LoVo (cell line): ENCODE measurements around the gene WLS.
"Not testable (repeated sequence)": the region's sequence is repeated elsewhere in the genome, so short reads cannot be mapped to it uniquely, and the experiment has no call there.

Source experiments
- DNase-seq: peaks from one replicate; pipeline ENCODE4 v3.0.0-alpha.2; 2016; ENCODE audit warnings: low spot score

WLS gene

GRCh38 chr1:68164918-68165317 is 67.4 kb downstream of the WLS start:
- no peak for DNase-seq

- DNase-seq = no peak
Measured at GRCh38 chr1:68163220-68163619, 69.1 kb downstream of the WLS start.

GRCh38 chr1:68162761-68163160 is 69.6 kb downstream of the WLS start:
- DNase-seq = no peak

- DNase-seq = not testable (repeated sequence)
Measured at GRCh38 chr1:68161672-68162071, 70.7 kb downstream of the WLS start.

- not testable (repeated sequence) for DNase-seq
Measured at GRCh38 chr1:68160935-68161334, 71.4 kb downstream of the WLS start.

- DNase-seq = no peak
Measured at GRCh38 chr1:68160021-68160420, 72.3 kb downstream of the WLS start.

- DNase-seq = no peak
Measured at GRCh38 chr1:68158837-68159236, 73.5 kb downstream of the WLS start.

- DNase-seq = no peak
Measured at GRCh38 chr1:68157416-68157815, 74.9 kb downstream of the WLS start.

GRCh38 chr1:68151690-68152089 is 80.6 kb downstream of the WLS start:
- no peak for DNase-seq

GRCh38 chr1:68149907-68150306 is 82.4 kb downstream of the WLS start:
- no peak for DNase-seq

GRCh38 chr1:68149110-68149798 is 83.1 kb downstream of the WLS start:
- no peak for DNase-seq

GRCh38 chr1:68148631-68149030 is 83.7 kb downstream of the WLS start:
- DNase-seq = no peak

- DNase-seq = no peak
Measured at GRCh38 chr1:68147534-68148171, 84.7 kb downstream of the WLS start.

- DNase-seq = no peak
Measured at GRCh38 chr1:68145418-68146126, 86.8 kb downstream of the WLS start.

GRCh38 chr1:68144856-68145255 is 87.5 kb downstream of the WLS start:
- DNase-seq = no peak

GRCh38 chr1:68143633-68144032 is 88.7 kb downstream of the WLS start:
- DNase-seq = no peak

- no peak for DNase-seq
Measured at GRCh38 chr1:68142461-68142860, 89.9 kb downstream of the WLS start.

- no peak for DNase-seq
Measured at GRCh38 chr1:68142036-68142435, 90.3 kb downstream of the WLS start.

GRCh38 chr1:68141071-68142021 is 91.0 kb downstream of the WLS start:
- DNase-seq = no peak

- DNase-seq = no peak
Measured at GRCh38 chr1:68140536-68140935, 91.8 kb downstream of the WLS start.

GRCh38 chr1:68136187-68136586 is 96.1 kb downstream of the WLS start:
- DNase-seq = no peak
